Measurements from ENCODE around the gene MRFAP1. TPM values are rescaled to one million over a fixed set of nuclear protein-coding genes. Genes with fewer than 3 reads are reported as not detected.

The MRFAP1 gene
- total and polyA plus RNA-seq, 8 donors: 51.9 to 369 (median 186) TPM

- WGBS, 5 donors: 80 to 92% (median 89%) methylated on average over 20 to 24 of the region's 24 CpGs
These were observed 20.8 kb upstream of the MRFAP1 start for GRCh38 chr4:6619466-6620255.

DNA sequence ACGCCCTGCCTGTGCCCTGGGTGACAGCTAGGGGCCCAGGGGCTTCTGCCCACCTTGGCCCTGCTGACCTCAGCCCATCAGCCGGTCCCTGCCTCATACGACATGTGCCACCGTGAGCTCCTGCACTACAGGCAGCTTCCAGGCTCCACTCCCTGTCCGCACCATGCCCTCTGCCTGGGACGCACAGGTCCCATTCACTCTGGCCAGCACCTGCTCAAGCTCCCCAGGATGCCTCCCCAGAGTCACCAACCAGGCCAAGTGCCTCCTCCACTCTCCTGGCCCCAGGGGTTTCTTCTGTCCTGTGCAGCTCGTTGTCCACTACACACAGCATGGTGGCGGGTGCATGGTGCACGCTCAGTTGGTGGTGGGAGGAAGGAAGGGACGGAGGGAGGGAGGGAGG is 20.2 kb upstream of the MRFAP1 start:
- WGBS, 5 donors: 92 to 98% (median 94%) methylated on average over 5 to 10 of the region's 10 CpGs
- peaks cover 42 to 68% (median 65%) of the 10 kb centered on the region in 4 donors for H3K36me3 ChIP-seq
- no peaks in the 10 kb centered on the region for H3K9me3 ChIP-seq
- no peak for DNase-seq
- no peak overlapping the region for H3K4me3 ChIP-seq
- intact Hi-C loops (cut with DNase I; ENCODE audit: low total_unique reads): no loop called here
- TF ChIP-seq EP300 (IDR thresholded peaks at IDR 0.05): no peak
- no peak for TF ChIP-seq POLR2AphosphoS5 (IDR thresholded peaks at IDR 0.05)
- no peak for TF ChIP-seq CTCF (IDR thresholded peaks at IDR 0.05)
- TF ChIP-seq POLR2A (IDR thresholded peaks at IDR 0.05): no peak
- H3K27ac ChIP-seq: no peak overlapping the region
- H3K4me1 ChIP-seq: no peaks in the 10 kb centered on the region
- H3K27me3 ChIP-seq: no peaks in the 10 kb centered on the region

More at GRCh38 chr4:6619466-6620255, 20.8 kb upstream of the MRFAP1 start:
- DNase-seq: no peak
- no peak for TF ChIP-seq POLR2AphosphoS5 (IDR thresholded peaks at IDR 0.05)
- TF ChIP-seq EP300 (IDR thresholded peaks at IDR 0.05): no peak
- no peak for TF ChIP-seq CTCF (IDR thresholded peaks at IDR 0.05)
- TF ChIP-seq POLR2A (IDR thresholded peaks at IDR 0.05): no peak
- Histone ChIP-seq H3K27ac (no peak overlapping the region), H3K4me3 (no peak overlapping the region), H3K36me3 (peaks cover 48 to 74% (median 72%) of the 10 kb centered on the region in 4 donors), H3K9me3 (no peaks in the 10 kb centered on the region), H3K27me3 (no peaks in the 10 kb centered on the region), H3K4me1 (no peaks in the 10 kb centered on the region)
- intact Hi-C loops (cut with DNase I; ENCODE audit: low total_unique reads): no loop called here

DNA sequence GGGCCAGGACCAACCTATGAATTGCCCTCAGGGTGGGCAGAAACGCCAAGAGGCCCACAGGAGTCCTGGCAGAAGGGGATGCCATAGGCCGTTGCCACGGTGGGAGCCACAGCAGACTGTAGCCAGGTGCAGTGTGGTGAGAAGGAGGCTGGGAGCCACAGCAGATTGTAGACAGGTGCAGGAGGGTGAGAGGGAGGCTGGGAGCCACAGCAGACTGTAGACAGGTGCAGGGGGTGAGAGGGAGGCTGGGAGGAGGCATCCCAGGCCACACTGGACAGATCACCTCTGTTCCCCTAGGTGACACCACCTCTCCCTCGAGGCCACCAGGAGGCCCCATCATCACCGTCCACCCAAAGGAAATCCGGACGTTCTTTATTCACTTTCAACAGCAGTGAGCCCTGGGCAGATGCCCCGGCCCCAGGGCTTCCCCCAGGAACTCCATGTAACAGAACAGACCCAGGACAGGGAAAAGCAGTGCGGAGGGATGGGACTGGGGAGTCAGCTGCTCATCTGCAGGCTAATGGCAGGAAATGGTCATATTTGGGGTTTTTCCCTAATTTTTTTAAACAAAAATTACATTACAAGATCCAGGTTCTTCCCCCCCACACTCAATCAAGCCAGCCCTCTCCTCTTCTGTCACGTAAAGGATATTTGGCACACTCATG is 19.5 kb upstream of the MRFAP1 start:
- intact Hi-C loops (cut with DNase I; ENCODE audit: low total_unique reads): no loop called here
- Histone ChIP-seq H3K27me3 (no peaks in the 10 kb centered on the region), H3K9me3 (no peaks in the 10 kb centered on the region), H3K36me3 (peaks cover 35 to 61% (median 58%) of the 10 kb centered on the region in 4 donors), H3K27ac (no peak overlapping the region), H3K4me3 (no peak overlapping the region), H3K4me1 (no peaks in the 10 kb centered on the region)
- no peak for DNase-seq
- TF ChIP-seq POLR2A (IDR thresholded peaks at IDR 0.05) (no peak), POLR2AphosphoS5 (IDR thresholded peaks at IDR 0.05) (no peak), CTCF (IDR thresholded peaks at IDR 0.05) (no peak), EP300 (IDR thresholded peaks at IDR 0.05) (no peak)
- WGBS, 5 donors: 79 to 87% (median 86%) methylated on average over 9 to 10 of the region's 10 CpGs

DNA sequence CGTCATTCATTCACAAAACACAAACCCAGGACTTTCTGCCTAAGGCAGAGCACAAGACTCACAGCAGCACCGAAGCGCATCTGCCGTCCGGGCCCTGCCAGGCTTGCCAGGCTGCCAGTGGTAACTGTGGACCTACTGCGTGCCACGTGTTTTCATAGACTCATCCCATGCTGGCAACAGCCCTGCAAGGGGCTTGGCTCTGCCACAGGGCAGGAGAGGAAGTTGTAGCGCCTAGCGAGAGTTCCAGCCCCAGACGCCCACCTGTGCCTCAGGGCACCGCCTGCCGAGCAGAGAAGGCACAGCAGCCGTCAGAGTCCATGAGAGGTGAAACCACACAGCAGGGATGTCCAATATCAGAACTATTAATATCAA is 18.9 kb upstream of the MRFAP1 start:
- Histone ChIP-seq H3K27ac (no peak overlapping the region), H3K9me3 (no peaks in the 10 kb centered on the region), H3K4me3 (no peak overlapping the region), H3K4me1 (no peaks in the 10 kb centered on the region), H3K27me3 (no peaks in the 10 kb centered on the region), H3K36me3 (peaks cover 30 to 55% (median 53%) of the 10 kb centered on the region in 4 donors)
- WGBS, 5 donors: 88 to 93% (median 92%) methylated on average over 13 of the region's 13 CpGs
- TF ChIP-seq POLR2A (IDR thresholded peaks at IDR 0.05): no peak
- TF ChIP-seq CTCF (IDR thresholded peaks at IDR 0.05): no peak
- TF ChIP-seq POLR2AphosphoS5 (IDR thresholded peaks at IDR 0.05): no peak
- intact Hi-C loops (cut with DNase I; ENCODE audit: low total_unique reads): no loop called here
- no peak for DNase-seq

Data from stomach (tissue), 9 donors.